DMS53 (cell line): Measurements from ENCODE around the gene CTNNBL1.
"Not testable (repeated sequence)": the region's sequence is repeated elsewhere in the genome, so short reads cannot be mapped to it uniquely, and the experiment has no call there.

ENCODE experiments used
- DNase-seq: peaks from one replicate; lab custom pipeline; 2025; lab: John Stamatoyannopoulos, UW

The CTNNBL1 gene

GRCh38 chr20:37853823-37854375 is 160.1 kb downstream of the CTNNBL1 start:
- DNase-seq = no peak

DNA sequence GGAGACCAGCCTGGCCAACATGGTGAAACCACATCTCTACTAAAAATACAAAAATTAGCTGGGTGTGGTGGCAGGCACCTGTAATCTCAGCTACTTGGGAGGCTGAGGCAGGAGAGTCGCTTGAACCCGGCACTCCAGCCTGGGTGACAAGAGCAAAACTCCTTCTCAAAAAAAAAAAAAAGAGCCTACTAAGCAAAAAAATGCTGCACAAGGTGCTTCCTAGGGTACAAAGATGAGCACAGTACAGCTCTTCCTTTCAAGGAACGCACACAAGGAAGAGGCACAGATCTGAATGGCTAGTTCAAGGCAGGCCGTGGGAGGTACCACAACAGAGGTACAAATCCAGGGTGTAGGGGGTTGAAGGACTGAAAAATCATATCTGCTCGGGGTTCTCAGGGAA is 162.2 kb downstream of the CTNNBL1 start:
- DNase-seq = not testable (repeated sequence)

- no peak for DNase-seq
Measured at GRCh38 chr20:37856932-37857660, 163.3 kb downstream of the CTNNBL1 start.

DNA sequence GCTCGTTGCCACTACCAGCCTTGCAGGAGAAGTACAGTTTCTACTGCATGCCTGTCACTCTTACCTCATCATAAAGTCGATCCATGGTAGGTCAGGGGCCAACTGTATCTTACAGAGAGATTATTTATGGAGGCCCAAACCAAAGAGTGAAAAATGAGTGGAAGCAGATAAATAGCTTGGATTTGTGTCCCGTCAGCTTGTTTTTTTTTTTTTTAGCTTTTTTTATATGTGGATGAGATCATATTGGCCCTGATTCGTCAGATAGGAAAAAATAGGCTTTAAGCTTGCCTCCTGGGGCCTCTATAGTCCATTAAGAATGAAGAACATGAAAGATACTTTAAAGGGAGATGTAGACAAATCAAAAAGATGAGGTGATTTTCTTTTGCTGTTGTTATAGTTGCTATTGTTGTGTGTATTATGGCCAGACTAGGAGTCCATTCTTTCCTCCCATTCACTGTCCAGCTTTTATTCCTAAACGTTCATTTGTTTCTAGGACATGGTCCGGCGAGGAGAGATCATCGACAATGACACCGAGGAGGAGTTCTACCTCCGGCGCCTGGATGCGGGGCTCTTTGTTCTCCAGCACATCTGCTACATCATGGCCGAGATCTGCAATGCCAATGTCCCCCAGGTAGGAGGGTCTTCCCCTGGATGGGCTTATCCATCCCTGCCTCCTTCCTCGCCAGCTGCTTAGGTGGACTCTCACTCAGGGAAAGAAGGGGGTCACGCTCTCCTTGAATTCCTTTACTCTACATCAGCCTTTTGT is 165.8 kb downstream of the CTNNBL1 start:
- DNase-seq = no peak

DNA sequence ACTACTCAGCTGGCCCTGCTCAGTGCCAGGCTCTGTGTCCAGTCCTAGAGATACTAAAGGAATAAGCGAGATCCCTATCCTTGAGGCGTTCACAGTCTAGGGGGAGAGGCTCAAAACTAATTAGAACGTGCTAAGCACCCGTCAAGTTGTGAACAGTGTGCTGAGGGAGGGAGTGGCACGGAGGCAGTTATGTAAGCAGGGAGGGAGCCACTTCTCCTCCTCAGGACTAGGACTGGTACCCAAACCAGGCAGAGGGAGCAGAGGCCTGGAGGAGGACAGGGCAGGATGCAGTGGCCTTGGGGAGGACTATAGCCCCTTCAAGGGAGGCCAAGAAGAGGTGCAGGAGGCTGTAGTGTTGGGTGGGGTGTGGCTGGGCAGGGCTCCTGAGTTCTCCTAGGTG is 169.5 kb downstream of the CTNNBL1 start:
- no peak for DNase-seq

GRCh38 chr20:37864298-37864697 is 170.5 kb downstream of the CTNNBL1 start:
- DNase-seq = no peak

GRCh38 chr20:37866051-37866450 is 172.2 kb downstream of the CTNNBL1 start:
- no peak for DNase-seq

- DNase-seq = no peak
Measured at GRCh38 chr20:37867289-37868195, 173.7 kb downstream of the CTNNBL1 start.

DNA sequence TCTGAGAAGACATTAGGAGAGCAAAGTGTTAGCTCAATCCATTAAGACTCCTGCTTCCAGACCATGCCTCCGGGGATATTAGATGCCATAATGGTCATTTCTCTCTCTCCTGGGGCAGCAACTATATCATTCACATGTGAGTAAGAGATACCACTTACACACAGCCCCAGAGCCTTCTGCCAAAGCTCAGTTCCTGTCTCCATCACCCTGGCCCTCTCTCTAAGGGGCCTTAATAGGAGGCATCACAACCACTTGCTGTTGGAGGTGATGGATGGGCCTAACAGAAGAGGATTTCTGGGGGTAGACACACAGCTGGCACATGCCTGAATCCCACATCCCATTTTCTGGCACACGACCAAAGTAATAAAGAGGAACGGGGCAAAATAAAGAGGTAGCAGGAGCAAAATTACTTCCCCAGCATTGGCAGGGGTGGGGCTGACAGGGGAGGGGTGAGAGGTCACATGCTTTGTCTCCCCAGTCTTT is 175.1 kb downstream of the CTNNBL1 start:
- no peak for DNase-seq

DNA sequence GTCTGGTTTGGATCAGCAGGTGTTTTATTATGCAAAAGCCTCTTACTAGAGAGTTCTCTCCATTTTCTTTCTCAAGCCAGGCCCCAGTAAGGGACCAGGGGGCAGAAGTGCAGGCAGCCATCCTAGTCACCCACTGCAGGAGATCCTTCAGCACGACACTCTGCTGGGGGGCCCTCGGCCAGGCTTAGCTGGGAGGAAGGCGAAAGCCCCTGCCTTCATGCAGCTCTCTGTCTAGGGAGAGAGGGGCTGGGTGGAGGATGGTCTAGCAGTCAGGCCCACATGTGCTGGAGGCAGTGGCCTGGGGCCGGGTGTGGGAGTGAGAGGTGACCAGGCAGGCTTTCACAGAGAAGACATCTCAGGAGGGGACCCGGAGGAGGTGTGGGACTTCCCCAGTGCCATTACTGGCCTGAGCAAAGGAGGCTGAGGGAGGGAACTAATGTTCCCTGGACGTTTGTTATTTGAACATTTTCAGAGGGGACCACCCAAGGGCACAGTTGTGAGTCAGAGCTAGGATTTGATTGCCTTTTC is 175.6 kb downstream of the CTNNBL1 start:
- no peak for DNase-seq

DNA sequence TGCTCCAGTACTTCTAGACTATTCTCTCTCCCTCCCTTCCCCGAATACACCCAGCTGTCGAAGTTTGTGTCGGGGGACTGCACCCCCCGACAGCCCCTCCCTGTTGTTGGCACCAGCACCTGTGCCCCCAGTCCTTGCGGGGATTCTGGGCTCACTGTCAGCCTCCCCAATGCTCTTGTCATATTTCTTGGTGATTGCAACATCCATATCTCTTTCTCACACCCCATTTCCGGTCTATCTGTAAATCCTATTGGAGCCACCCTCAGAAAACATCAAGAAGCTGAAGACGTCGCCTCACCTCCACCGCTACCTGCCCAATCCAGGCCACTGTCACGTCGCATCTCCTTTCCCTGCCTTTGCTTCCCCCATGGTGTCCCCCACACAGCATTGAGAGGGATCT is 176.5 kb downstream of the CTNNBL1 start:
- no peak for DNase-seq

DNA sequence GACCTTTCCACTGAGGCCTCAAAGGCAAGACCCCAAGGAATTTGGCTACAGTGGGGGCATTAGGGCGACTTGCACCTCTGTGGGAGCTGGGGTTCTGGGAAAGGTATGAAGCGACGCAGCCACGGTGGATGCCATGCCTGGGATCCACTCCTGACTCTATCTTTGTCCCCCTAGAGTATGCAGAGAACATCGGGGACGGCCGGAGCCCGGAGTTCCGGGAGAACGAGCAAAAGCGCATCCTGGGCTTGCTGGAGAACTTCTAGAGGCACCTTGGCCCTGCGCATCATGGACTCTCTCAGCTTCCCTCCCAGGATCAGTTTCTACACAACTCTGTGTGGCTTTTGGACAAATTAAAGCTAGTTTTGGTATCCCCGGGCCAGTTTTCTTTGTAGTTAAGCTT is 177.9 kb downstream of the CTNNBL1 start:
- no peak for DNase-seq

DNA sequence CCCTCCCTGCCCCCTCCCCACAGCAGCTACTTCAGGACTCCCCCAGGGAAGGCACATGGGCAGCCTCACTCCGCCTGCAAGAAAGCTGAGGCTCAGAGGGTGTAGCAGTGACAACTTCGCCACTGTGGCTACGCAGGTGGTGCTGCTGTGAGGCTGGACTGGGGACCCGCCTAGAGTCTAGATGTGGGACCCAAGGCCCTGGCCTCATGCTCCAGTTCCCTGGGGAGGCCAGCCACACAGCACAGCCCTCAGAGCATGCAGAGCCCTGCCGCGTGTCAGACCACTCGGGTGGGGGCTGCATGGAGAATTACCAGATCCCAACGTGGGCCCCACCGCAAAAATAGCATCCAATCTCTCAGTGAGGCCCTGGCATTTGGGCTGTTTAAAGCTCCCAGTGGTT is 178.3 kb downstream of the CTNNBL1 start:
- DNase-seq = no peak

GRCh38 chr20:37873884-37874283 is 180.1 kb downstream of the CTNNBL1 start:
- no peak for DNase-seq

DNA sequence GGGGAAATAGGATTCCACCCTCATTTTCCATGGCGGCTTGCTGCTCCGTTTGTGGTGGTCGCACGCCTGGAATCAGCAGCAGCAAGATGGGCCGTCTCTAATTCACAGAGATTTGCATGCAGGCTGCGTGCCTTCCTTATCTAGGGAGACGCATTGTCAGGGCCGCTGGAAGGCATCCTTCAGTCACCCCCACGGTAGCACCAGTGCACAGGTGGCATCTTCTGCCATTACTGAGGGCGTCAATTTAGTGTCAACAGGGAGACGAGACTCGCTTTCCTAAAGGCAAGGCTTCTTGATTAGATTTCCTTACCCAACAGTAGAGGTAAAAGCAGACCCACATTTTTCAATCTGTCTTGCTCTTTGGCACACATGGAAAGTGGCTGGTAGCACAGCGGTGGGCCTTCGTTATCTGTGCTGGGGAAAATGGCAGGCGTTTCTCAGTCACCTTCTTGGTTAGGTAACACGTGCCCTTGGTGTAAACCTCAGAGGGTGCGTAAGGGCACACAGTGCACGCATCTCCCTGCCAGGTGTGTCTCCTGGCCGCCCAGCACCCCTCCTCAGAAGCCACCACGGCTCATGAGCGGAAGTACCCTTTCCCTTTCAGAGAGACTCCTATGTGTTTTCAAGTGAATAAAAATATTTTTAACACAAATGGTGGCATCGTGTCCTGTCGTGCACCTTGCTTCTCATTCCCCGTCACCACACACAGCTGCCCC is 181.8 kb downstream of the CTNNBL1 start:
- DNase-seq = no peak

DNA sequence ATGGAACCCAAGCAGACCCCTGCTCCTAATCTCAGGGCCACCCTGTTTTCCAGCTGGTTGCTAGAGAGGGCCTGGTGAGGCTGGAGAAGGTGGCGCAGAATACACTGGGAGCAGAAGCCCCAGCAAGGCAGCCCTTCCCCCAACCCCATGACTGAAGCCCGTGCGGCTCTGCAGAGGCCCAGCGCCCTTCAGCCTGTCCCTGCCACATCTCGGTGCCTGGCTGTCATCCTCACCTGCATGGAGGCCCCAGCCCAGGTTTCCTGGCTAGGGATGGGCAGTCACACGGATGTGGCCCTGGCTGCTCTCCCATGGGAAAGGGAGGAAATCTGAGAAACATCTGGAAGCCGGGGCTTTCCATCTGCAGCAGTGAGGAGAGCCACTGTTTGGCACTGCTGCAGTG is 183.0 kb downstream of the CTNNBL1 start:
- no peak for DNase-seq

DNA sequence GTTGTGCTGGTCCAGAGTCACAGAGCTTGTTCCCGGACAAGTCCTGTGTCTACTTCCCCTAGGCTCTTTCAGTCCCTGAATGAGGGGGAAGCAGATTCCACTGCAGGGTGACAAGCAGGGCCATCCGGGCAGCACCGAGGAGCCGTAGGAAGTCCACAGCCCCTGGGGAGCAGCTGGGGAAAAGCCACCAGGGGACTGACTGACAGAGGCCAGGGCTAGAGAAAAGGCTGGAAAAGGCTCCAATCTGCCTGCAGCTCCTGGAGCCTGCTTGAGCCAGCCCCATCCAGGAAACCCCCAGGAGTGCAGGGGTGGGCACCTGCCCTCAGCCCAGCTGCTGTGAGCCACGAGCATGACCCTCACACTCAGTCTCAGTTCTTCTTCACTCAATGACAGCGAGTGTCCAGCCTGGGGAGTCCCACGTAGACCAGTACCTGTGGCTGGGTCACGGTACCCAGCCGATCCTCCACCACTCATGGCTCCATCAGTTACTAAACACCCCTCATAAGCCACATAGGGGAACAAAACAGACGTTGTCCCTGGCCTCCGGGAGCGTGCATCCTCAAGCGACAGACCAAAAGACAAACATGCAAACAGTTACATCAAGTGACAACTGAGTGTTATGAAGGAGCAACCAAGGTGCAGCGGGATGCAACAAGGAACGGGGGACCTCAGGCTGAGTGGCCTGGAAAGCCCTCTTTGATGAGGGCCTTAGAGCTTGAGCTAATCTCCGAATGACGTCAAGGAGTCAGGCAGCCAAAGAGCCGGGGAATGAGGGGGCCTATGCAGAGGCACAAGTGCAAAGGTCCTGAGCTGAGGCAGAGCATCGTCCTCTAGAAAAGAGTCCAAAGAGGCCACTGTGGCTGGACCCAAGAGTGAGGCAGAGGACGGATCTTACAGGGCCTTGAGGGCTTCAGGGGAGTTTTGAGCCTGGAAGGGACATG is 184.3 kb downstream of the CTNNBL1 start:
- DNase-seq = no peak

DNA sequence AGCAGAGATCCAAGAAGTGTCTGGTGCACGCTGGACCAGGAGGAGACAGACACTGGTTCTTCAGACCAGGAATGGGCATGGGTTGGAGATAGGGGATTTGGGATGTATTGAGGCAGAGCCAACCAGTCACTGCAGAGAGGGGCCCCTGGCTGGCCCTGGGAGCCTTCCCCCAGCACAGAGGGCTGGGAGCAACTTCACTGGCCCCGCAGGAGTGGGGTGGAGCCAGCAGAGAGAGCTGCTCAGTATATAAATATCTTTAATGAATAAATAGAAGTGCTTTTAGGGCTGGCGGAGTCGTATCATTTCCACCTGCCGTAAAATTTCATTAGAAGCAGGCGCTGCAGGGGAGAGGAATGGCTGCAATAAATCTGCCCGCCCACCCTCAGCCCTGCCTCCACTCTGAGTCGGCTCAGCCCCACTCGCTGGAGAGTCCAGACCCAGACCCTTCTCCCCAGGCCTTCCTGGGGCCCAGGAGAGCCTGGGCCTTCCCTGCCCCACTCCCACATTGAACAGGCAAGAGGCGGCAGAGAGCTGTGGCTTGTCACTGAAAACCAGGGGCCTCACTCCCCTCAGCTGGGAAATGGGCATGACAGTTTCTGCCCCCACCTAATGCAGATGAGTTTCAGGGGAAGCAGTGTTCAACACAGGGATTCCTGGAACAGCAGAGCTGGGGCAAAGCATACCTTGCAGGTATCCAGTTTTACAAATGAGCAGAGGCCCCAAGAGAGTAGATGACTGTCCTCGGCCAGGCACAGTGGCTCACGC is 185.2 kb downstream of the CTNNBL1 start:
- DNase-seq = no peak

- DNase-seq = no peak
Measured at GRCh38 chr20:37879843-37880242, 186.0 kb downstream of the CTNNBL1 start.
